Left lung (tissue), 10 donors: ENCODE results near the gene ALPL. TPM values are rescaled to one million over a fixed set of nuclear protein-coding genes. Genes with fewer than 3 reads are reported as not detected.

Experiments used
- ATAC-seq: fragments of 200-7000 bp; cut with Tn5 transposase; one replicate; pipeline ENCODE4 v1.9.1; 2020; ENCODE audit warnings: moderate library complexity
- DNase-seq, 4 donors: peaks; one replicate each; pipeline ENCODE4 v3.0.0-alpha.2; 2013 to 2020
- H3K27ac ChIP-seq, 2 donors: fragments of 200-600 bp; sonication (generic) in 1 of 2; one replicate each; pipeline versions ENCODE4 v1.5.0 to v1.8.0; 2020 to 2021
- H3K27me3 ChIP-seq, 2 donors: fragments of 200-600 bp; sonication (generic) in 1 of 2; one replicate each; pipeline versions ENCODE4 v1.5.0 to v1.8.0; 2020 to 2021
- H3K36me3 ChIP-seq, 2 donors: fragments of 200-600 bp; sonication (generic) in 1 of 2; one replicate each; pipeline versions ENCODE4 v1.5.0 to v1.8.0; 2020 to 2021
- H3K4me1 ChIP-seq, 2 donors: fragments of 200-600 bp; one replicate each; pipeline ENCODE4 v1.8.0; 2021
- H3K4me3 ChIP-seq, 2 donors: fragments of 200-600 bp; sonication (generic) in 1 of 2; one replicate each; pipeline versions ENCODE4 v1.5.0 to v1.8.0; 2020 to 2021; ENCODE audit warnings: mild to moderate bottlenecking in 1 of 2
- H3K9me3 ChIP-seq, 2 donors: fragments of 200-600 bp; sonication (generic) in 1 of 2; one replicate each; pipeline versions ENCODE4 v1.5.0 to v1.8.0; 2020 to 2021
- CTCF ChIP-seq, 2 donors: fragments of 200-600 bp; sonication (generic) in 1 of 2; IDR thresholded peaks; one replicate each; pipeline versions ENCODE4 v1.5.0 to v1.8.0; 2021; ENCODE audit warnings: antibody characterized with exemption in 2 of 2
- intact Hi-C, 2 donors: fragments of 100-400 bp; cut with DNase I; formaldehyde crosslinking; loops; one replicate each; pipeline versions ENCODE4 v1.11.2 to v1.14.2; 2022
- polyA plus RNA-seq, 6 donors: library from polyadenylated mRNA; unstranded; fragments of 120-200 nt; gene quantifications; one replicate each; pipeline ENCODE4 v1.2.1, GENCODE V29; 2013; ENCODE audit not compliant: insufficient read length in 6 of 6
- total RNA-seq, 2 donors: library from RNA; stranded (reverse); fragmentation: NEBNext Ultra II Directional; extraction: Animal tissue kit (Norgen Biotek cat#: 25700); gene quantifications; one replicate each; pipeline ENCODE4 v1.2.1, GENCODE V29; 2021
- donor health status: DM: no; HTN: yes; CAD: no.
- donor health status: DM: no; HTN: no; CAD: no.

ALPL gene
- total and polyA plus RNA-seq, 8 donors: 1.0 to 198 (median 1.5) TPM

GRCh38 chr1:21523297-21523813 is 14.1 kb downstream of the ALPL start:
- H3K9me3 ChIP-seq: no peaks in the 10 kb centered on the region
- peaks cover 8 to 23% of the 10 kb centered on the region in 2 donors for H3K4me1 ChIP-seq
- no peak for DNase-seq
- no peaks in the 10 kb centered on the region for H3K36me3 ChIP-seq
- H3K4me3 ChIP-seq: no peak overlapping the region
- intact Hi-C loops: no loop called here
- no peak overlapping the region for H3K27ac ChIP-seq
- no peak for ATAC-seq
- TF ChIP-seq CTCF (IDR thresholded peaks at IDR 0.05): no peak
- H3K27me3 ChIP-seq: no peaks in the 10 kb centered on the region

DNA sequence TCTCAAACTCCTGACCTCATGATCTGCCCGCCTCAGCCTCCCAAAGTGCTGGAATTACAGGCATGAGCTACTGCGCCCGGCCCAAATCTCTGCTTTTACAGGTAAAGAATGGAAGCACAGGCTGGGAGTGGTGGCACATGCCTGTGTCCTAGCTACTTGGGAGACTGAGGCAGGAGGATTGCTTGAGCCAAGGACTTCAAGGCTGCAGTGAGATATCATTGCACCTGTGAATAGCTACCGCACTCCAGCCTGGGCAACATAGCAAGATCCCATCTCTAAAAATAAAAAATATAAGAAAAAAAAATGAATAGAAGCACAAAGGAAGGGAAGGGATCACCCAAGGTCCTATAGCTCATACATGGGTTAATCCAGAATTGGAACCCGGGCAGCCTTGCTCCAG is 15.0 kb downstream of the ALPL start:
- intact Hi-C loops: no loop called here
- peak overlapping the region; percentile 37 to 79 for H3K27ac ChIP-seq

GRCh38 chr1:21524686-21525339 is 15.6 kb downstream of the ALPL start:
- Histone ChIP-seq H3K9me3 (no peaks in the 10 kb centered on the region), H3K27ac (peak overlapping the region; percentile 37 to 79), H3K4me1 (peaks cover 8 to 23% of the 10 kb centered on the region in 2 donors), H3K36me3 (no peaks in the 10 kb centered on the region), H3K27me3 (no peaks in the 10 kb centered on the region), H3K4me3 (no peak overlapping the region)
- ATAC-seq: peak; percentile 67
- intact Hi-C loops: no loop called here
- DNase-seq: peak in 2 of 4 donors; percentile 58 to 81
- no peak for TF ChIP-seq CTCF (IDR thresholded peaks at IDR 0.05)

More for the DNA sequence above, 15.0 kb downstream of the ALPL start:
- no peaks in the 10 kb centered on the region for H3K9me3 ChIP-seq
- no peaks in the 10 kb centered on the region for H3K27me3 ChIP-seq
- ATAC-seq (no peak), DNase-seq (no peak)
- no peaks in the 10 kb centered on the region for H3K36me3 ChIP-seq
- no peak overlapping the region for H3K4me3 ChIP-seq
- H3K4me1 ChIP-seq: peaks cover 8 to 23% of the 10 kb centered on the region in 2 donors
- no peak for TF ChIP-seq CTCF (IDR thresholded peaks at IDR 0.05)

- intact Hi-C loops: no loop called here
- peaks cover 8 to 23% of the 10 kb centered on the region in 2 donors for H3K4me1 ChIP-seq
- DNase-seq (peak in 1 of 4 donors; percentile 49), ATAC-seq (peak; percentile 67)
- H3K9me3 ChIP-seq: no peaks in the 10 kb centered on the region
- no peaks in the 10 kb centered on the region for H3K27me3 ChIP-seq
- TF ChIP-seq CTCF (IDR thresholded peaks at IDR 0.05): no peak
- H3K36me3 ChIP-seq: no peaks in the 10 kb centered on the region
- peak overlapping the region; percentile 37 to 79 for H3K27ac ChIP-seq
- no peak overlapping the region for H3K4me3 ChIP-seq
Observed at GRCh38 chr1:21525340-21525717, 16.1 kb downstream of the ALPL start.

DNA sequence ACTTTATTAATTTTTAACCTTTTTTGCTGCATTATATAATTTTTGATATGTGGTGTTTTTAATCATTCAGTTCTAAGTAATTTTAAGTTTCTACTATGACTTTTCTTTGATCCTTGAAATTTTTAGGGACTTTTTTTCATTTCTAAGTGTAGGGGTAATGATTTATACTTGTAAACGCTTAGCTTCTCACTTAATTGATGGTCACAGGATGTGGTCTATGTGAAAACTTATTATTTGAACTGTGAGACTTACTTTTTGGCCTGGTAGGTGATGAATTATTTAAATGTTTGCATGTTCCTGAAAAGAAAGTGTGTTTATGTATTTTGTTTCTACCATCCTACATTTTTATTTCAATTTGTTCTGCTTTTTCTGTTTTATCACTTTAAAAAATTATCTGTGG is 17.2 kb downstream of the ALPL start:
- no peak for TF ChIP-seq CTCF (IDR thresholded peaks at IDR 0.05)
- H3K9me3 ChIP-seq: no peaks in the 10 kb centered on the region
- intact Hi-C loops: no loop called here
- DNase-seq (no peak), ATAC-seq (no peak)
- no peak overlapping the region for H3K4me3 ChIP-seq
- no peak overlapping the region for H3K27ac ChIP-seq
- H3K27me3 ChIP-seq: peaks cover 0 to 8% of the 10 kb centered on the region in 2 donors
- H3K36me3 ChIP-seq: no peaks in the 10 kb centered on the region
- H3K4me1 ChIP-seq: peaks cover 8 to 23% of the 10 kb centered on the region in 2 donors
